Fibroblast of pulmonary artery (primary cell): ENCODE results near the gene TBX2.

Experiments used
- DNase-seq: peaks from one replicate; pipeline ENCODE4 v3.0.0-alpha.2; 2010; ENCODE audit warnings: low read depth
- H3K4me3 ChIP-seq: replicated peaks from 2 replicates; pipeline ENCODE4 v1.5.1; 2011; ENCODE audit warnings: low read depth, mild to moderate bottlenecking, control low read depth, low read length, moderate library complexity
- TF ChIP-seq, protein P1 (sequence below): IDR thresholded peaks from 2 replicates; pipeline ENCODE4 v1.5.1; 2011; ENCODE audit warnings: mild to moderate bottlenecking, control low read depth, low read length, inconsistent platforms; ENCODE audit errors: missing control alignments

The TBX2 gene

DNA sequence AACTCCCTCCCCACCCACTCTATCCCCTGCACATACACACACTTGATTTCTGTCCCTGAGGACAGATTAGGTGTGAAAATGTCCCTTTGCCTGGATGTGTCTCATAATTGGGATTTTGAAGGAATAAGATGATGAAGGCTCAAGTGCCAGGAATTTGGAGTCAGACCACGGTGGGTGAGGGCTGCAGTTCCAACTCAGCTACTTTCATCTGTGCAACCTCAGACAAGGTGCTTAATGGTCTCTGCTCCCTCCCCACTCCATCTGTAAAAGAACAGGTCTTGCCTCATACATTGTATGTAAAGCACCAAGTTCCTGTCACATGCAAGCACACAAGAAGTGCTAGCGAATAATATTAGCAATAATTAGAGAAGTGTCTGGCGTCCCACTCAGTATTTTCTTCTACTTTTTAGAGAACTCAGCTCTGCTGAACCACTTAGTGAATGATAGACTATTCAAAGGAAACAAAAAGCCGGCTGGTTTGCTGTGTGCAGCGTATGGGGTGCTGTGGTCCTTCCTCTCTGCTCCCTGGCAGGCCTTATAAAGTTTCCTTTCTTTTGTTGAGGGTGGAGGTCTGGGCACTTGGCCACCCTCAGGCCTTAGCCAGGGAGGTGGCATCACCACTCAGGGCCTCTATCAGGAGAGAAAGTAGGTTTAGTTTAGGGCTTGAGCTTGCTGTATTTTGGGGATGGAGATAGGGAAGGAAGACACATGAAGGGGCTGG, 58.9 kb downstream of the TBX2 start:
- TF ChIP-seq, protein P1, sequence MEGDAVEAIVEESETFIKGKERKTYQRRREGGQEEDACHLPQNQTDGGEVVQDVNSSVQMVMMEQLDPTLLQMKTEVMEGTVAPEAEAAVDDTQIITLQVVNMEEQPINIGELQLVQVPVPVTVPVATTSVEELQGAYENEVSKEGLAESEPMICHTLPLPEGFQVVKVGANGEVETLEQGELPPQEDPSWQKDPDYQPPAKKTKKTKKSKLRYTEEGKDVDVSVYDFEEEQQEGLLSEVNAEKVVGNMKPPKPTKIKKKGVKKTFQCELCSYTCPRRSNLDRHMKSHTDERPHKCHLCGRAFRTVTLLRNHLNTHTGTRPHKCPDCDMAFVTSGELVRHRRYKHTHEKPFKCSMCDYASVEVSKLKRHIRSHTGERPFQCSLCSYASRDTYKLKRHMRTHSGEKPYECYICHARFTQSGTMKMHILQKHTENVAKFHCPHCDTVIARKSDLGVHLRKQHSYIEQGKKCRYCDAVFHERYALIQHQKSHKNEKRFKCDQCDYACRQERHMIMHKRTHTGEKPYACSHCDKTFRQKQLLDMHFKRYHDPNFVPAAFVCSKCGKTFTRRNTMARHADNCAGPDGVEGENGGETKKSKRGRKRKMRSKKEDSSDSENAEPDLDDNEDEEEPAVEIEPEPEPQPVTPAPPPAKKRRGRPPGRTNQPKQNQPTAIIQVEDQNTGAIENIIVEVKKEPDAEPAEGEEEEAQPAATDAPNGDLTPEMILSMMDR, result no peak
- no peak for DNase-seq
- H3K4me3 ChIP-seq, result no peak overlapping the region
